ENCODE results near the gene NDUFS5.
A peak's percentile ranks its signal among the peaks of the same experiment; 100 is the strongest.
"Not testable (repeated sequence)": the region's sequence is repeated elsewhere in the genome, so short reads cannot be mapped to it uniquely, and the experiment has no call there.

Gene NDUFS5

GRCh38 chr1:39026051-39026865 is at the start of gene NDUFS5:
TSS of gene NDUFS5 (plus strand) at chr1:39026350. CDS start at chr1:39028725, 2,375 bp downstream.
- Mint-ChIP-seq H3K4me3 (peak within 1 kb of the TSS; percentile 87 to 90), H3K4me1 (peaks cover 6 to 18% of the 10 kb centered on the region in 2 donors), H3K27me3 (no peaks in the 10 kb centered on the region), H3K36me3 (peaks cover 12 to 18% of the 10 kb centered on the region in 2 donors), H3K27ac (peak within 1 kb of the TSS; percentile 97), H3K9me3 (no peaks in the 10 kb centered on the region)
- DNase-seq (peak; percentile 74), ATAC-seq (replicated peaks) (peak; percentile 94)

DNA sequence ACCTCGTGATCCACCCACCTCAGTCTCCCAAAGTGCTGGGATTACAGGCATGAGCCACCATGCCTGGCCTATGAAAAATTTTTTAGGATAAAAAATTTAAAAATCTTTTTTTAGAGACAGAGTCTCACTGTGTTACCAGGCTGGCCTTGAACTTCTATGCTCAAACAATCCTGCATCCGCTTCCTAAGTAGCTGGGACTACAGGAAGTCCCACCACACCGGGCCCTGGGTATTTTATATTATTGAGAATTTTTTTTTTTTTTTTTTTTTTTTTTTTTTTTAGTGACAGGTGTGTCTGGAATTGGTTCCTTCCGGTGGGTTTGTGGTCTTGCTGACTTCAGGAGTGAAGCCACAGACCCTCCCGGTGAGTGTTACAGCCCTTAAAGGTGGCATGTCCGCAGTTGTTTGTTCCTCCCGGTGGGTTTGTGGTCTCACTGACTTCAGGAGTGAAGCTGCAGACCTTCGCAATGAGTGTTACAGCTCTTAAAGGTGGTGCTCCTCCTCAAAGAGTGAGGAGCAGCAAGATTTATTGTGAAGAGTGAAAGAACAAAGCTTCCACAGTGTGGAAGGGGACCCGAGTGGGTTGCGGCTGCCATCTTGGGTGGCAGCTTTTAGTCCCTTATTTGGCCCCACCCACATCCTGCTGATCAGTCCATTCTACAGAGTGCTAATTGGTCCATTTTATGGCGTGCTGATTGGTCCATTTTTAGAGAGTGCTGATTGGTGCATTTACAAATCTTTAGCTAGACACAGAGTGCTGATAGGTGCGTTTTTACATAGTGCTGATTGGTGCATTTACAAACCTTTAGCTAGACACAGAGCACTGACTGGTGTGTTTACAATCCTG is 48.5 kb upstream of the NDUFS5 start:
- H3K27ac Mint-ChIP-seq; DNase-seq; H3K4me3 Mint-ChIP-seq; H3K4me1 Mint-ChIP-seq; ATAC-seq (replicated peaks); H3K27me3 Mint-ChIP-seq; H3K36me3 Mint-ChIP-seq; H3K9me3 Mint-ChIP-seq: not testable (repeated sequence)

DNA sequence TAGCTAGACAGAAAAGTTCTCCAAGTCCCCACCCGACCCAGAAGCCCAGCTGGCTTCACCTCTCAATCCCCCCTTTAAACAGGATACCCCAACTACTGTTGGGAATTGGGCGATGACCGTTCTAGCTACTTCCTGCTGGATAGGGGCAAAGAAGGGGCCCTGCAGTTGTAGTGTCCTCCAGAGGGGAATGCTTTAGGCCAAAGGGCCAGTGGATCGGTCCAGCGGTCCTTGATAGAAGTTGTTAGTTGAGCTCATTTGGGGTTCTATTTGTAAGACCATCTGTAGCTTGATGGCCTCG is 48.0 kb upstream of the NDUFS5 start:
- H3K27me3 Mint-ChIP-seq; H3K4me1 Mint-ChIP-seq; ATAC-seq (replicated peaks); H3K36me3 Mint-ChIP-seq; H3K4me3 Mint-ChIP-seq; DNase-seq; H3K9me3 Mint-ChIP-seq; H3K27ac Mint-ChIP-seq: not testable (repeated sequence)

DNA sequence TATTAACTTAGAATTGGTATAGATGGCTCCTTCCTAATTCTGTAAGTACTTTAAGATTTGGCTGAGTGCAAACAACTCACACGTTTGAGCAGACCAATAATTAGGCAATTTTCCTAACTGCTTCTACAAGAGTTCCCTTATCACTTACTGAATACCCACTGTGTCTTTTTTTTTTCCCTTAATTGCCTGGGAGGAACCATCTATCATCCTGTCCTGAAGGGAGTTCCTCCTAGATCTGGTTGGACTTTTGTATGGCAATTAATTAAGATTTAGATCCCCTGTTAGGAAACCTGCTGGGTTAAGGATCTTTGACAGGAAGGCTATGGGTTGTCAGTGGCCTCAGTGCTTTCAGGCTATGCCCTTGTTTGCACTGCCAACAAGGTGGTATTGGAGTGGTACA is 46.8 kb upstream of the NDUFS5 start:
- H3K4me3 Mint-ChIP-seq; H3K36me3 Mint-ChIP-seq; ATAC-seq (replicated peaks); H3K27me3 Mint-ChIP-seq; H3K9me3 Mint-ChIP-seq; H3K4me1 Mint-ChIP-seq; H3K27ac Mint-ChIP-seq; DNase-seq: not testable (repeated sequence)

DNA sequence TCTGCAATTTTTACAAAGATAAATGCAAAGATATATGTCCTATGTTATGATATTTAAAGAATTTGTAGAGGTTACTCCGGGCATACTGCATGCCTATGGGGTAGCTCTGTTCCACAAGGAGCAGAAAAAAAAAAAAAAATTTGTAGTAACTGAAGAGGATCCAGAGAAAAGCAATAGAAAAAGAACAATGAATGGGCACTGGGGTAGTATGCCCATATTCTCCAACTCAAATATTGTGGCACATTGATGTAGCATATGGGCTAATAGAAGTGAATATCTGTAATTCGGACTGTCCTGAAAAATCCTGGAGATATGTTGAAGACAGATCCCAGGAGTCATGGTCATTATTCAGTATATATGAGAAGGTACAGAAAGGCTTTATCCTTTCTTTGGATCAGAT is 36.2 kb upstream of the NDUFS5 start:
- Mint-ChIP-seq H3K27ac (peak overlapping the region; percentile 97), H3K36me3 (peaks cover 14 to 21% of the 10 kb centered on the region in 2 donors), H3K4me1 (peaks cover 13 to 25% of the 10 kb centered on the region in 2 donors), H3K9me3 (no peaks in the 10 kb centered on the region), H3K27me3 (peaks cover 0 to 3% of the 10 kb centered on the region in 2 donors), H3K4me3 (peak overlapping the region in 1 of 2 donors; percentile 90)
- DNase-seq, result no peak
- ATAC-seq (replicated peaks), result no peak

- ATAC-seq (replicated peaks), result peak; percentile 6 to 17
- H3K4me1 Mint-ChIP-seq, result peaks cover 16 to 29% of the 10 kb centered on the region in 2 donors
- no peaks in the 10 kb centered on the region for H3K9me3 Mint-ChIP-seq
Measured at GRCh38 chr1:38990386-38990737, 35.8 kb upstream of the NDUFS5 start.

GRCh38 chr1:38990738-38991637 is 35.2 kb upstream of the NDUFS5 start, which contains the start of gene AKIRIN1:
TSS of gene AKIRIN1 (plus strand) at chr1:38991276. CDS start at chr1:38991381, 105 bp downstream.
- DNase-seq (peak; percentile 99), ATAC-seq (replicated peaks) (peak; percentile 94 to 97)
- peak within 1 kb of the TSS; percentile 88 to 90 for H3K4me3 Mint-ChIP-seq
- peak within 1 kb of the TSS; percentile 97 for H3K27ac Mint-ChIP-seq
- H3K36me3 Mint-ChIP-seq, result peaks cover 18 to 28% of the 10 kb centered on the region in 2 donors
- peaks cover 0 to 3% of the 10 kb centered on the region in 2 donors for H3K27me3 Mint-ChIP-seq
- no peaks in the 10 kb centered on the region for H3K9me3 Mint-ChIP-seq
- H3K4me1 Mint-ChIP-seq, result peaks cover 16 to 35% of the 10 kb centered on the region in 2 donors

More at GRCh38 chr1:38990386-38990737, 35.8 kb upstream of the NDUFS5 start:
- H3K36me3 Mint-ChIP-seq, result peaks cover 14 to 25% of the 10 kb centered on the region in 2 donors
- H3K27me3 Mint-ChIP-seq, result peaks cover 0 to 3% of the 10 kb centered on the region in 2 donors
- peak overlapping the region; percentile 88 to 90 for H3K4me3 Mint-ChIP-seq
- H3K27ac Mint-ChIP-seq, result peak overlapping the region; percentile 97
- no peak for DNase-seq

GRCh38 chr1:38991638-38992411 is 34.3 kb upstream of the NDUFS5 start:
- peak overlapping the region; percentile 73 for H3K27ac Mint-ChIP-seq
- no peaks in the 10 kb centered on the region for H3K27me3 Mint-ChIP-seq
- peaks cover 18 to 40% of the 10 kb centered on the region in 2 donors for H3K4me1 Mint-ChIP-seq
- ATAC-seq (replicated peaks), result peak in 1 of 2 donors; percentile 3
- no peaks in the 10 kb centered on the region for H3K9me3 Mint-ChIP-seq
- H3K4me3 Mint-ChIP-seq, result peak overlapping the region; percentile 87 to 90
- peaks cover 21 to 28% of the 10 kb centered on the region in 2 donors for H3K36me3 Mint-ChIP-seq
- DNase-seq, result no peak

- H3K4me3 Mint-ChIP-seq, result peak overlapping the region; percentile 87 to 90
- no peaks in the 10 kb centered on the region for H3K27me3 Mint-ChIP-seq
- no peak for DNase-seq
- H3K9me3 Mint-ChIP-seq, result no peaks in the 10 kb centered on the region
- H3K4me1 Mint-ChIP-seq, result peaks cover 21 to 45% of the 10 kb centered on the region in 2 donors
- peaks cover 21 to 31% of the 10 kb centered on the region in 2 donors for H3K36me3 Mint-ChIP-seq
- H3K27ac Mint-ChIP-seq, result peak overlapping the region; percentile 73
- peak in 1 of 2 donors; percentile 18 for ATAC-seq (replicated peaks)
Measured at GRCh38 chr1:38992412-38993111, 33.6 kb upstream of the NDUFS5 start.

GRCh38 chr1:38994196-38994595 is 32.0 kb upstream of the NDUFS5 start:
- Mint-ChIP-seq H3K27me3 (no peaks in the 10 kb centered on the region), H3K9me3 (no peaks in the 10 kb centered on the region), H3K4me3 (no peak overlapping the region), H3K36me3 (peaks cover 21 to 39% of the 10 kb centered on the region in 2 donors), H3K27ac (no peak overlapping the region), H3K4me1 (peaks cover 25 to 49% of the 10 kb centered on the region in 2 donors)
- no peak for ATAC-seq (replicated peaks)
- DNase-seq, result no peak

- DNase-seq, result no peak
- no peaks in the 10 kb centered on the region for H3K27me3 Mint-ChIP-seq
- H3K4me3 Mint-ChIP-seq, result no peak overlapping the region
- H3K4me1 Mint-ChIP-seq, result peaks cover 25 to 56% of the 10 kb centered on the region in 2 donors
- H3K27ac Mint-ChIP-seq, result no peak overlapping the region
- no peak for ATAC-seq (replicated peaks)
- H3K36me3 Mint-ChIP-seq, result peaks cover 38 to 51% of the 10 kb centered on the region in 2 donors
- no peaks in the 10 kb centered on the region for H3K9me3 Mint-ChIP-seq
Measured at GRCh38 chr1:38997034-38997900, 28.9 kb upstream of the NDUFS5 start.

DNA sequence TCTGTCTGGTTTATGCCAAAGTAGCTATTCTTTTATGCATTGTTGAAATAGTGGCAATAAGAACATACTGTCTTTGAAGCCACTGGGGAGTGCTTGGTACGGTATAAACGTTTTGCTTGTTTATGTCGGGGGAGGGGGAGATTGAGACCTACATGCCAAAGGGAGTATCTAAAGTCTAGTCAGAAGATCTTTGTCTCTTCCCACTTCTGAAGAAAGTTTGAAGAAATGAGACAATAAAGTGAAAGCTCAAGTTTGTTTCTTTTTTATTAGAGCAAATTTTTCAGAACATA is 28.3 kb upstream of the NDUFS5 start:
- no peak for DNase-seq
- no peak overlapping the region for H3K27ac Mint-ChIP-seq
- H3K9me3 Mint-ChIP-seq, result no peaks in the 10 kb centered on the region
- H3K27me3 Mint-ChIP-seq, result no peaks in the 10 kb centered on the region
- no peak overlapping the region for H3K4me3 Mint-ChIP-seq
- peaks cover 24 to 56% of the 10 kb centered on the region in 2 donors for H3K4me1 Mint-ChIP-seq
- no peak for ATAC-seq (replicated peaks)
- peaks cover 39 to 51% of the 10 kb centered on the region in 2 donors for H3K36me3 Mint-ChIP-seq

Data from stimulated activated naive B cell treated with anti-CD40 and anti-IgM and Interleukin-4, amounts not matched to agents 10 μg/mL and 1 μg/mL and 100 μg/mL, for 72 hours (primary cell).